Central memory CD4-positive, alpha-beta T cell (primary cell): Measurements from ENCODE around the gene MYO7A.

Source experiments
- DNase-seq: peaks from one replicate; pipeline ENCODE4 v3.0.0; 2022

The MYO7A gene

DNA sequence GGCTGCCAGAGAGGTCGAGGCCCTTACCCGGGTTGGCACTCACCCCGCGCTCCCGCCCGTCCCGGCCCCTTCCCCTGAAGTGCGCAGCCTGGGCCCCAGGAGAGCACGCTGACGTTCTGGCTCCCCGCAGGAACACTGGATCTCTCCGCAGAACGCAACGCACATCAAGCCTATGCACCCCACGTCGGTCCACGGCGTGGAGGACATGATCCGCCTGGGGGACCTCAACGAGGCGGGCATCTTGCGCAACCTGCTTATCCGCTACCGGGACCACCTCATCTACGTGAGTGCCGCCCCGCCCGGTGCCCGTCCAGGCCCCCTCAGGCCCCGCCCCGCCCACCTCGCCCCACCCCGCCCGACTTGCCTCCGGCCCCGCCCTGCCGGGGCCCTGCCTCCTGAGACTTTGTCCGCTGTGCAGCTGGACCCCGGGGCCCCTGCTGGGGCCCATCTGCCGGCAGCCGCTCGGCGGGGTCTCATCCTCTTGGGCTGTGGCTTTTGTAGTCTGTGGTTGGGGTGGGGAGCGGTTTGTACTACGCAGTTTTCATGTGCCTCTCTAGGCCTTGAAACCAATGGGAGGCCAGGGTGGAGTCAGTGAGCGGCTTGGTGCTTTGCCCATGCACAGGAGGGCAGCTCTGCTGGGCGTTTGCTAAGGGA lies 19.7 kb downstream of the MYO7A start:
- DNase-seq, result peak; percentile 30

DNA sequence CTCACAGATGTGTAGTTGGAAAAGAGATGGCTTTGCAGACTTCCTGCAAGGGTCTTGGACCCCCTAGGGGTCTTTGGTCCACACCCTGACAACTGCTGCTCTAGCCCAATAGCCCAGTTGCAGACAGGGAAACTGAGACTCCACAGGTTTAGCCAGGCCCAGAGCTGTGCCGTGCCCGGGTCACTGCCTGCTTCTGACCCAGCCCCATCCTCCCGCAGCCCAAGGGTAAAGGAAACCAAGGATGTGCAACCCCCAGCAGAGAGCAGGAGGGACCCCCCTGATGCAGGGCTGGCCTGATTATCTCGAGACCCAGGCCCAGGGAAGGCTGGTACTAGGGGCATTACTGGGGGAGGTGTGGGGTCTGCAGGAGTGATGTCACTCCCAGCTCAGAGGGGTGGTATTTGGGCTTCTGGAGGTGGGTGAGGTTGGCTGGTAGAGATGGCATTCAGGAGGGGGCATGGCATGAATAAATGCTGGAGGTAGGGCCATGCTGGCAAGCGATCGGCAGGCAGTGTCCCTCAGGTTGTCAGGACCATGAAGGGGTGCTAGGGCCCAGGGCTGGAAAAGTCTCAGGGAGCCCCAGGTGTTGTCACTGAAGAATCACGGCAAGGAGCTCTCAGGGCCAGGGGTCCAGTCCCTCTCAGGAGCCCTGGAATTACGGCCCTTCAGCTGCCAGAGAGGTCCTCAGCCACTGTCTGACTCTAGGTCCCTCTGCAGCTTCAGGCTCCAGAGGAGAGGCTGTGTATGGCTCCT lies 21.1 kb downstream of the MYO7A start:
- no peak for DNase-seq

DNA sequence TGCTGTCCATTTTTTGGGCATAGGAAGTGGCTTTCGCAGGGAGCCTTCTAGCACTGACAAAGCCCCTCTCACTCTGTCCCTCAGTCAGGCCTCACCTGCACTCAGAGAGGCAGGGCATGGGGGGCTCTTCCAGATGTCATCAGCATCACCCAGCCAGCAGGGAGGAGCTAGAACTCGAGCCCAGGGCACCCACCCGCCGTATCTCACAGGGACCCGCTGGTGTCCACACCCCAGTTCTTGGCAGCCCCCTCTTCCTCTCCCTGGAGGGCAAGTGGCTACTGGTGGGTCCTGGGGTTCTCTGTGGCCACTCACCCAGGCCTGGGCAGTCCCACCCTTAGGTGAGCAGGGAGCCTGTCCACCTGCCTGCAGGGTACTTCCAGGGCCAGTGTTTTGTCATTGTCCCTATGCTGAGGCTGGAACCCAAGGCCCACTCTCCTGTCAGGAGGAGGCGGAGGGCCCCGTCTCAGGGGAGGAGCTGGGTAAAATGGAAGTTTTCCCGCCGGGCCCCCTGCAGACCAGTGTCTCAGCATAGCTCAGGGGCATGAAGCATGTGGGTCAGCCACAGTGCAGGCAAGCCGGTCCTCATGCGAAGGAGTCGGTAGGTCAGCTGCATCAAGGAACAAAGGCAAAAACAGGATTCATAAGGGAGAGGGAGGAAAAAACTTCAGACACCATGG lies 21.8 kb downstream of the MYO7A start:
- no peak for DNase-seq

GRCh38 chr11:77150836-77151235 lies 22.8 kb downstream of the MYO7A start:
- DNase-seq, result no peak

- DNase-seq, result peak; percentile 66
These were observed 23.9 kb downstream of the MYO7A start for GRCh38 chr11:77151804-77152509.

- no peak for DNase-seq
These were observed 24.8 kb downstream of the MYO7A start for GRCh38 chr11:77152846-77153245.

GRCh38 chr11:77153276-77154185 lies 25.5 kb downstream of the MYO7A start:
- DNase-seq, result no peak

DNA sequence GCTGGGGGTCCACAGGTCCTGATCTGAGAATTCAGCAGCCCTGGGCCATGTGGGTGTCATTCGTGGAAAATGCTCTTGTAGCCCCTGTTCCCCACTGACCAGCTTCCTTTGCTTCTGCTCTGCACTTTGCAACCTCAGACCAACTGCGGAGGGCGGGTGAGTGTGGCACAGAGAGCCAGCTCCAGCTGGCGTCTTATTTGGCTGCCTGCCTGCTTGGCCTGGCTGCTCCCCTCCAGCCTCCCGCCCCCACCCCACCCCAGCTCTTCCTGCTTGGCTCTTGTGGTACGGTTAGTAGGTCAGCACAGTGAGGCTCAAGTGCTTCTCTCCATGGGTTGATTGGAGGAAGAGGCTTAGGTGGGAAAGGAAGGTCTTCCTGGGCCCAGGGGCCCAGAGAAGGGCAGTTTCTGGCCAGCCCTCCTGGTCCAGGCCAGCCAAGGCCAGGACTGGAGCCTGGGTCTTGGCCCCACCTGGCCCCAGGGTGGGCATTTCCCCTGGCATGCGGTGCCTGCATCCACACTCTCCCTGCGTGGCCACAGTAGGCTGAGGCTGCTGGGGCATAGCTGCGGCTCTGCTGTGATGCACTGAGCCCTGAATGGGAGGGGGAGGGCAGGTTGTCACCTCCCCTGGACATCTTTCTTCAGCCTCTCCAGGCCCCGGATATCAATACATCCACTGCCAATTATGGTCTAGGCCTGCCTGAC lies 26.5 kb downstream of the MYO7A start:
- no peak for DNase-seq

GRCh38 chr11:77155082-77155475 lies 27.0 kb downstream of the MYO7A start:
- DNase-seq, result no peak

DNA sequence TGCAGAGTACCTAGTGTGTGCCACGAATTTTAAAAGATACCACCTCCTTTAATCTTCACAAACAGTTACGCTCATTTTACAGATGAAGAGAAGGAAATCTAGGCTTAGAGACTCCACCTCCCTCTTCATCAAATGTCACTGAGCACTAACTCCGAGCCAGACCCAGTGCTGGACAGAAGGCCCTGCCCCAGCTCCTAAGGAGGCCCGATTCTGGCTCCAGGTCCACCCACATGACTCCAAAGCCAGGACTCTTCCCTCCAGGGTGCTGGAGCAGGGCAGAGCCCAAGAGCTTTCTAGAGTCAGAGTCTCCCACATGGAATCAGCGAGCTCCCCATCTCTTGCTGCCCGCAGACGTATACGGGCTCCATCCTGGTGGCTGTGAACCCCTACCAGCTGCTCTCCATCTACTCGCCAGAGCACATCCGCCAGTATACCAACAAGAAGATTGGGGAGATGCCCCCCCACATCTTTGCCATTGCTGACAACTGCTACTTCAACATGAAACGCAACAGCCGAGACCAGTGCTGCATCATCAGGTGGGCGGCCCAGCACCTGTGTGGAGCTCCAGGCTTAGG lies 27.6 kb downstream of the MYO7A start:
- DNase-seq, result no peak

- DNase-seq, result no peak
These were observed 28.6 kb downstream of the MYO7A start for GRCh38 chr11:77156396-77157195.

- DNase-seq, result no peak
These were observed 30.1 kb downstream of the MYO7A start for GRCh38 chr11:77158041-77158695.

DNA sequence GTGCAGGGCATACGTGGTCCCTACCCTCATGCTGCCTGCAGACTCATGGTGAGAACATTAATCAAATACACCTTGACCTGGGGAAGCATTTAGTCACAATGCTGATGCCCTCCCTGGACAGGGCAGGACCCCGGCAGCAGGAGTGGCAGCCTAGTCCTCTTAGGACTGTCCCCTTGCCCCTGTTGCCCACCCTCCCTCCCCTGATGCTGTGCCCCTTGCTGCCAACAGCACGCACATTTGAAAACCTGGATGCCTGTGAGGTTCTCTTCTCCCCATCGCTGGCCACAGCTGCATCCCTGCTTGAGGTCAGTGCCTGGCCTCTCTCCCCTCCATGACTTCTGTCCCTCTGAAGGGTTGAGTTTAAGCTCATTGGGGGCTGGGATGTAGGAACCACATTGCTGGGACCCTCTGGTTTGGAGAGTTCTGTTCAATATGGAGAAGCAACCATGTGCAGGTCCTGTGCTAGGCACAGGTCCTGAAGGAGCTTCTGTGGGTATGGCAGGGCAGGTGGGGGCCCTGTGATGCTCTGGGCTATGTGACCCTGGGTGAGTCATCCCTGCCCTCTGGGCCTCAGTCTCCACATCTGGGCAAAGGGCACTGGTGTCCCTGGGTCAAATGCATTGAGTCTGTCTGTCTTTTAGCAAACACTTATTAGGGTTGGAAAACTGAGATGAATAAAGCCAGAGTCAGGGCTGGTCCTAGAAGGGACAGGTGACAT lies 31.3 kb downstream of the MYO7A start:
- DNase-seq, result no peak

GRCh38 chr11:77159937-77160495 lies 32.0 kb downstream of the MYO7A start:
- DNase-seq, result no peak

DNA sequence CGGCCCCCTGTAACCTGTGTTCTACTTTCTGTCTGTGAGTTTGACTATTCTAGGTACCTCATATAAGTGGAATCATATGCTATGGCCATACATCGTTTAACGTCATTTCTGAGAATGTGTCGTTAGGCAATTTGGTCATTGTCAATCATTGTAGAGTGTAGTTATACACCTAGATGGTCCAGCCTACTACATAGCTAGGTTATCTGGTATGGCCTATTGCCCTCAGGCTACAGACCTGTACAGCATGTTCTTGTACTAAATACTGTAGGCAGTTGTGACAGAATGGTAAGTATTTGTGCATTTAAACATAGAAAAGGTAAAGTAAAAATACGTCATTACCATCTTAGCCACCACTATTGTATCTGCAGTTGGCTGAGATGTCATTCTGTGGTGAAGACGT lies 35.2 kb downstream of the MYO7A start:
- DNase-seq, result no peak

DNA sequence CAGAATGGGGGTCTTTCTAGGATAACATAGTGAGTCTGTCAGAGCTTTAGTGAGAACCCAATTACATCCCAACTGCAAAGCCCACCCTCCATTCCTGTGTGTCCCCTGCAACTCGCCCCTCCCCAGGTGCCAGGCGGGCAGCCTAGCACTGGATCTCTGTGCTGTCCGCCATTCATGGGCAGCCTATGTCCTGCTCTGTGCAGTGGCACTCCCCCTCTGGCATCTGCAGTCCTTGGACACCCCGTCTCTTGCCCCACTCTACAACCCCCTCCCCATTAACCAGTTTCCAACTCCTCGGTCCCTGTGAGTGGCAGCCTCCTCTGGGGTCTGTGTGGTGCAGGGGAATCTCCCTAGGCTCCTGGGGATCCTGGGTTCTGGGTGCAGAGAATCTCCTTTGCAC lies 37.0 kb downstream of the MYO7A start:
- no peak for DNase-seq

- DNase-seq, result no peak
These were observed 38.0 kb downstream of the MYO7A start for GRCh38 chr11:77166021-77166420.

- DNase-seq, result no peak
These were observed 39.1 kb downstream of the MYO7A start for GRCh38 chr11:77167111-77167626.

DNA sequence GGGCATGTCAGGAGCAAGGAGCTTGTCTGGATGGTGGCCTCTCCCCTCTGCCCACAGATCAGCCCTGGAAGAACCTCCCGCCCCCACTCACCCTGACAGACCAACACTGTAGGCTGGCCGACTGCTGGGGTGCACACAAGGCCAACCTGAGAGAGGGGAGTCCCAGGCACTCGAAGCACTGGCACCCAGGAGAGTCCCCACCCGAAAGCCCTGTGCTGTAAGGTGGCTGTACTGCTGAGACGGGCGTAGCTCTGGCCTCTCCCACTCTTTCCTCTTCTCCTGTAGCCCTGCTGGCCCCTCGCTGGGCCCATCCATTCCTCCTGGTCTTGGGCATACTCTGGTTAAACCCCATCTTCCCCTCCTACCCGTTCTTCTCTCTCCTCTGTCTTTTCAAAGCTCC lies 39.7 kb downstream of the MYO7A start:
- DNase-seq, result no peak
